Astrocyte (in vitro differentiated cells and primary cell): ENCODE results near the gene USP14.

Source experiments
- EZH2 ChIP-seq: IDR thresholded peaks from 2 replicates; pipeline ENCODE4 v1.6.1; 2012; ENCODE audit warnings: mild to moderate bottlenecking, low read length, inconsistent platforms; ENCODE audit not compliant: insufficient read depth
- TF ChIP-seq, protein P1 (sequence below): IDR thresholded peaks from 2 replicates; pipeline ENCODE4 v1.5.1; 2011; ENCODE audit warnings: low read depth, mild to moderate bottlenecking, inconsistent platforms, low read length, moderate library complexity; ENCODE audit not compliant: insufficient read depth

DNA sequence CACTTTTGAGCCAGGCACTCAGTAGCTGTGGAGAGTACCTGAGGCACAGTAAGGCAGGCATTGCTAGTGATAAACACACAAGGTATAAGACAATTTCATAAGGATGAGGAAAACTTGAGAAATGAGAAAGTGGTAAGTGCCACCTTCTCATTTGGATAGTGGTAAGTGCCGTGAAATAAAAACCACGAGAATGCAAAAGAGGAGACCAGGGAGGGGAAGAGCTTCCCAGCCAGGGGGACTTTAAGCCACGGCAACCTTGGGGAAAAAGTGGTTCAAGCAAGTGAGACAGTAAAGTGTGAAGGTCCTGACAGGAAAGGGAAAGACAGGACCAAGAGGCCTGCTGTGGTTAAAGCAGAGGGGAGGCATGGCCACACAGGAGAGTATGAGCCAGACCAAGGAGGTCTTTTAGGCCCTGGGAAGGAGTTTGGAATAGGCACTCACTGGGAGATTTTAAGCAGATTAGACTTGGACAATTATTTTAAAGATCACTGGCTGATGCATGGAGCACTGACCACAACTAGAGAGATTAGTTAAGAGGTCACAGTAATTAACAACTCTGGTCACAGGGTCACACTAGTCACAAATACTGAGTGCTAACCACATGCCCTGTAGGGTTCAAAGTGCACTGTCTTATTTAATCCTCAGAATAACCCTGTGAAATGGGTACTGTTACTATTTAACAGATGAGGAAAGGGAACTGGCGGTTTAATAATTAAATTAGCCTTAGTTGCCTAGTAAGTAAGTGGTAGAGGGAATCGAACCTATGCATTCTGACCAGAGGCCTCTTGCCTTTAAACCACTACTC is 59.4 kb downstream of the USP14 start:
- no peak for TF ChIP-seq EZH2
- TF ChIP-seq, protein P1, sequence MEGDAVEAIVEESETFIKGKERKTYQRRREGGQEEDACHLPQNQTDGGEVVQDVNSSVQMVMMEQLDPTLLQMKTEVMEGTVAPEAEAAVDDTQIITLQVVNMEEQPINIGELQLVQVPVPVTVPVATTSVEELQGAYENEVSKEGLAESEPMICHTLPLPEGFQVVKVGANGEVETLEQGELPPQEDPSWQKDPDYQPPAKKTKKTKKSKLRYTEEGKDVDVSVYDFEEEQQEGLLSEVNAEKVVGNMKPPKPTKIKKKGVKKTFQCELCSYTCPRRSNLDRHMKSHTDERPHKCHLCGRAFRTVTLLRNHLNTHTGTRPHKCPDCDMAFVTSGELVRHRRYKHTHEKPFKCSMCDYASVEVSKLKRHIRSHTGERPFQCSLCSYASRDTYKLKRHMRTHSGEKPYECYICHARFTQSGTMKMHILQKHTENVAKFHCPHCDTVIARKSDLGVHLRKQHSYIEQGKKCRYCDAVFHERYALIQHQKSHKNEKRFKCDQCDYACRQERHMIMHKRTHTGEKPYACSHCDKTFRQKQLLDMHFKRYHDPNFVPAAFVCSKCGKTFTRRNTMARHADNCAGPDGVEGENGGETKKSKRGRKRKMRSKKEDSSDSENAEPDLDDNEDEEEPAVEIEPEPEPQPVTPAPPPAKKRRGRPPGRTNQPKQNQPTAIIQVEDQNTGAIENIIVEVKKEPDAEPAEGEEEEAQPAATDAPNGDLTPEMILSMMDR = no peak
